ENCODE results near the gene DHX40. TPM values are rescaled to one million over a fixed set of nuclear protein-coding genes. Genes with fewer than 3 reads are reported as not detected.

Gene DHX40
- total RNA-seq, 1 experiment from 2014 or later = 38.9 TPM

DNA sequence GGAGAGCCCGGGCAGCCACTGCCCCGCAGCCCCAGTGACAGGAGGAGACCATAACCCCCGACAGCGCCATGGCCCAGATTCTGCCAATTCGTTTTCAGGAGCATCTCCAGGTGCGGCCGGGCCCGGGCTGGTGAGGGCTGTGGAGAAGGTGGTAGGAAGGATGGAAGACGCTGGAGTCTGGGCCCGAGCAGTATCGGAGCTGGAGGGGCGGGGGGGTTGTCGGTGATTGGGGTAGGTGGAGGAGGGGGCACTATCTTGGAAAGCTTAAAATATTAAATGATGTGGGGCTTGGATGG, 54.6 kb downstream of the DHX40 start:
- Histone ChIP-seq H3F3A (ENCODE audit: insufficient read depth, low read depth) (peaks cover 15% of the 10 kb centered on the region; the same call in 1 of the 2 replicates), H3K36me3 (ENCODE audit: low read depth) (peaks cover 22% of the 10 kb centered on the region; the same call in 1 of the 2 replicates), H3K4me2 (peak overlapping the region; percentile 80), H3K9me2 (ENCODE audit: insufficient read depth) (no peaks in the 10 kb centered on the region), H3K4me1 (replicated peaks; ENCODE audit: insufficient read depth) (peaks cover 58% of the 10 kb centered on the region), H3K27me3 (ENCODE audit: insufficient read depth, low read depth) (no peaks in the 10 kb centered on the region), H3K9me3 (ENCODE audit: insufficient read depth, low read depth) (no peaks in the 10 kb centered on the region), H4K20me1 (ENCODE audit: insufficient read depth) (peaks cover 42% of the 10 kb centered on the region), H3K79me2 (ENCODE audit: low read depth) (peaks cover 68% of the 10 kb centered on the region), H3K27ac (peak overlapping the region; percentile 91), H3K4me3 (peak overlapping the region; percentile 76), H2AFZ (peak overlapping the region; percentile 75)
- CTCF ChIA-PET = interaction anchor here (0.6 kb wide), 1 partner anchor 41 kb away, joined by 5 read pairs; no protein-coding TSS in a partner anchor
- intact Hi-C loops (cut with micrococcal nuclease; ENCODE audit: unreplicated experiment) = no loop called here
- TF ChIP-seq CTCF (conservative IDR thresholded peaks at IDR 0.05) (no peak), EZH2 (IDR thresholded peaks at IDR 0.05; ENCODE audit: low read depth) (no peak)
- no peak for DNase-seq
- POLR2A ChIA-PET (ENCODE audit: unreplicated experiment) = interaction anchor here (0.5 to 0.7 kb wide), 3 partner anchors 50 to 135 kb away, joined by 3 read pairs; partner anchors contain the start of genes PTRH2 and VMP1
- BruUV-seq (replicated peaks) = no TSS peak

GRCh38 chr17:59620518-59621259, 55.3 kb downstream of the DHX40 start:
- Histone ChIP-seq H3K4me1 (replicated peaks; ENCODE audit: insufficient read depth) (peaks cover 58% of the 10 kb centered on the region), H3K79me2 (ENCODE audit: low read depth) (peaks cover 75% of the 10 kb centered on the region), H3K4me3 (peak overlapping the region; percentile 76), H2AFZ (no peak overlapping the region), H3K9me2 (ENCODE audit: insufficient read depth) (no peaks in the 10 kb centered on the region), H4K20me1 (ENCODE audit: insufficient read depth) (peaks cover 49% of the 10 kb centered on the region), H3F3A (ENCODE audit: insufficient read depth, low read depth) (peaks cover 15% of the 10 kb centered on the region; the same call in 1 of the 2 replicates), H3K27me3 (ENCODE audit: insufficient read depth, low read depth) (no peaks in the 10 kb centered on the region), H3K4me2 (peak overlapping the region; percentile 80), H3K9me3 (ENCODE audit: insufficient read depth, low read depth) (no peaks in the 10 kb centered on the region), H3K27ac (peak overlapping the region; percentile 91), H3K36me3 (ENCODE audit: low read depth) (peaks cover 26% of the 10 kb centered on the region; the same call in 1 of the 2 replicates)
- CTCF ChIA-PET = interaction anchor here (0.6 kb wide), 2 partner anchors 40 to 468 kb away, joined by 3 to 5 read pairs; no protein-coding TSS in a partner anchor
- BruUV-seq (replicated peaks) = TSS peak; percentile 29
- POLR2A ChIA-PET (ENCODE audit: unreplicated experiment) = interaction anchor here (0.5 to 0.7 kb wide), 3 partner anchors 22 to 186 kb away, joined by 3 to 4 read pairs (median 3); partner anchors contain the start of genes PTRH2 and VMP1
- no peak for TF ChIP-seq EZH2 (IDR thresholded peaks at IDR 0.05; ENCODE audit: low read depth)
- no peak for TF ChIP-seq CTCF (conservative IDR thresholded peaks at IDR 0.05)
- DNase-seq = peak in 1 of 2 experiments; percentile 40
- intact Hi-C loops (cut with micrococcal nuclease; ENCODE audit: unreplicated experiment) = no loop called here

DNA sequence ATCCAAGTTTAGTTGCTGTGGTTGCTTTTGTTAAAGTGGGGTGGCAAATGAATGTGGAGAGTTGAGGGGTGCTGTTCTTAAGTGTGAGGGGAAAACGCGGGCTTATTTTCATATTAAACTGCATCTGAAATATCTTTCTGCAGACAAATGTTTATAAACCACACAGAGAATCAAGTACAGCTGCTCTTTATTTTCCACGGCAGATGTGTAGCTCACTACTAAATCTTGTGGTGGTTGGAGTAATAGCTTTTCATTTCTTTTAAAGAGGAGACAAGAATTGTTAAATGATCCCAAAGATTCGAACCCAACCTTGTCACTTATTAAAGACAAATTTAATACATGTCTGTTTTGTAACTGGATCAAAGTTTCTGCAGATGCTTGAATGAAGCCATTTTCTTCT, 56.4 kb downstream of the DHX40 start:
- H4K20me1 ChIP-seq (ENCODE audit: insufficient read depth) = peaks cover 60% of the 10 kb centered on the region
- BruUV-seq (replicated peaks) = no TSS peak
- peaks cover 53% of the 10 kb centered on the region for H3K4me1 ChIP-seq (replicated peaks; ENCODE audit: insufficient read depth)
- no peak overlapping the region for H2AFZ ChIP-seq
- H3K27ac ChIP-seq = no peak overlapping the region
- DNase-seq = no peak
- H3K4me2 ChIP-seq = peak overlapping the region; percentile 80
- no peaks in the 10 kb centered on the region for H3K9me2 ChIP-seq (ENCODE audit: insufficient read depth)
- ChIA-PET POLR2A (ENCODE audit: unreplicated experiment) (no interaction called here), CTCF (no interaction called here)
- H3K9me3 ChIP-seq (ENCODE audit: insufficient read depth, low read depth) = no peaks in the 10 kb centered on the region
- no peak for TF ChIP-seq CTCF (conservative IDR thresholded peaks at IDR 0.05)
- TF ChIP-seq EZH2 (IDR thresholded peaks at IDR 0.05; ENCODE audit: low read depth) = no peak
- peaks cover 35% of the 10 kb centered on the region; the same call in 1 of the 2 replicates for H3K36me3 ChIP-seq (ENCODE audit: low read depth)
- H3K4me3 ChIP-seq = peak overlapping the region; percentile 76
- H3F3A ChIP-seq (ENCODE audit: insufficient read depth, low read depth) = peaks cover 15% of the 10 kb centered on the region; the same call in 1 of the 2 replicates
- H3K79me2 ChIP-seq (ENCODE audit: low read depth) = peaks cover 86% of the 10 kb centered on the region
- intact Hi-C loops (cut with micrococcal nuclease; ENCODE audit: unreplicated experiment) = no loop called here
- H3K27me3 ChIP-seq (ENCODE audit: insufficient read depth, low read depth) = no peaks in the 10 kb centered on the region

Data from PC-9 (cell line).